Activated T-cell treated with anti-CD3 and anti-CD28 coated beads for 4 hours (primary cell): ENCODE results near the gene PHACTR1.

Experiments
- DNase-seq: peaks from one replicate; pipeline ENCODE4 v3.0.0-alpha.2; 2020

PHACTR1 gene

DNA sequence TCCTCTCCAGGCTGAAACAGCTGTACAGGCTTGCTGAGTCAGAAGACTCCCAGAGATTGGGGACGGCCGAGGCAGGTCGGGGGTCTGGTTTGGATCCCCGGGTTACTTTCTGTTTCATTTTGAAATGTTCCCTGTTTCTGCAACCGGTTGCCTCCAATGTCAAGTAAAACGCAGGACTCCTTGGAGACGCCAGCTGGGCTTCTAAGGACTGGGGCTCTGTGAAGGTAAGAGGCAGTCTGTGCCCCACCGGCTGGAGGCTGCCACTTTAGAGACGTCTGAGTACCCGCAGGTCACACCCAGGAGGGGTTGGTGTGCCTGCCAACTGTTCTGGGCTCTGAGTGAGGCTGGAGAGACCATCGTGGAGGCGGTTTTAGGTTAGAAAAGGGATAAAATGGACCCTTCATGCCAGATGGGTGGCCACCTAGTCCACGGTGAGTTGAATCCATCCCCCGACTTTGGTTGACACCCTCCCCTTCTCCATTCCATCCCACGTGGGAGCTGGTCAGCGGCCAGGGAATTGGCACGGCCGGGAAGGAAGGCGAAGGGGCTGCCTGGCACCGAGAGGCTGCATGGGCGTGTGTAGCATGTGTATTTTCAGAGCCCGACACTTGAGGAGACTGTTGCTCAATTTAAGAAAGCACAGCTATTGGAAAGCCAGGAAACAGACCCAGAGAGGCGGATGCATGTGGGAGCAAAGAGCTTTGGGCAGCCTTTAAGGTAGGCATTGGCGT, 240.9 kb downstream of the PHACTR1 start:
- no peak for DNase-seq

DNA sequence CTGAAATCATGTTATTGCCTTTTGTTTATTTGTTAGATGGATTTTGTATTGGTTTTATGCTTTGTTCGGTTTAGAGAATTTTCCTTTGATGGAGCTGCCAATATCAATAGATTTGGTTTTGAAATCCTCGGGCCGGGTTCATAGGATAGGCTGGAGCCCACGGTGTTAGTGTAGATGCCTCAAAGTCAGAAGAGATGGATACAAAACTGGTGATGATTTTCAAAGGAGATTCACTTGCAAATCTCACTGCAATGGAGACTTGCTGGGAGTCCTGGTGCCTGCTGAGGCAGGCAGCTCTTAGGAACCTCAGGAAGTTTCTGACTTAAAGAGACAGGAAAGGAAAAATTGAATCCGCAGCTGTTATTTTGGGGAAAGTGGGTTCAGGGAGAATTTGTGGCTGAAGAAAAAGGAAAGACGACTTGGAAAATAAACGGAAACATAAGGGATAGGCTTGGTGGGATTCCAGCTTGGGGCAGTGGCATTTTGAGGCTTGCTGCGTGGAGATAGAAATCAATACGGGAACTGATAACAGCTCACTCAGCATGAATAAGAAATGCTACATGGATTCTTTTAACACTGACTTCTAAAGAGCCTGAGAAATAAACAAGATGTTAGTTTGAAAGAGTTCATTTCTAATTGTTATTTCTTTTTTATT, 241.6 kb downstream of the PHACTR1 start:
- no peak for DNase-seq

DNA sequence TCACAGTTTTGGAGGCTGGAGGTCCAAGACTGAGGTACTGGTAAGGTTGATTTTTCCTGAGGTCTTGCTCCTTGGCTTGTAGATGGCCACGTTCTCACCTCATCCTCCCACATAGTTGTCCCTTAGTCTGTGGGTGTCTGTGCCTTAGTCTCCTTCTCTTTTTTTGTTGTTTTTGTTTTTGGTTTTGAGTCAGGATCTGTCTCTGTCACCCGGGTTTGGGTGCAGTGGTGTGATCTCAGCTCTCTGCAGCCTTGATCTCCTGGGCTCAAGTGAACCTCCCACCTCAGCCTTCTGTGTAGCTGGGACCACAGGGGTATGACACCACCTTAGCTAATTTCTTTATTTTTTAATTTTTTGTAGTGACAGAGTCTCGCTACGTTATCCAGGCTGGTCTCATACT, 245.2 kb downstream of the PHACTR1 start:
- DNase-seq, result no peak

GRCh38 chr6:12962529-12962928, 246.0 kb downstream of the PHACTR1 start:
- no peak for DNase-seq

DNA sequence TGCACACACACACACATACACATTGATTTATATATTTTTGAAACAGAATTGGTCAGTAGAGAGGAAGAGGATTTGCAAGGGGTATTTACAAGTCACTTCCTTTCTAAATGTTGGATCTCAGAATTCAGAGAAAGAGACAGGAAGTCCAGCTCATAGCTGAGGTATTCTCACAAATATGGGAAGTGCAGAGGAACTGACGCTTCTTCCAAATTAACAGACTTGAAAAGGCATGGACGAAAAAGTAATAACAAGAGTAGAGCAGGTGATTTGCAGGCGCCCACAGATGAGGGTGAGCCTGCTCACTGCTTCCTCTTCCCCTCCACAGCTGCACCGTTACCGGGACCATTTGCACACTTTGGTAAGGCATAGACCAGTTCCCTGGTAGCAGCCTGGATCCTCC, 246.4 kb downstream of the PHACTR1 start:
- DNase-seq, result no peak

- DNase-seq, result no peak
Observed at GRCh38 chr6:12963567-12963966, 247.0 kb downstream of the PHACTR1 start.

- DNase-seq, result no peak
Observed at GRCh38 chr6:12967686-12968085, 251.1 kb downstream of the PHACTR1 start.

GRCh38 chr6:12968290-12968689, 251.7 kb downstream of the PHACTR1 start:
- DNase-seq, result no peak

- DNase-seq, result no peak
Observed at GRCh38 chr6:12968839-12969558, 252.4 kb downstream of the PHACTR1 start.

DNA sequence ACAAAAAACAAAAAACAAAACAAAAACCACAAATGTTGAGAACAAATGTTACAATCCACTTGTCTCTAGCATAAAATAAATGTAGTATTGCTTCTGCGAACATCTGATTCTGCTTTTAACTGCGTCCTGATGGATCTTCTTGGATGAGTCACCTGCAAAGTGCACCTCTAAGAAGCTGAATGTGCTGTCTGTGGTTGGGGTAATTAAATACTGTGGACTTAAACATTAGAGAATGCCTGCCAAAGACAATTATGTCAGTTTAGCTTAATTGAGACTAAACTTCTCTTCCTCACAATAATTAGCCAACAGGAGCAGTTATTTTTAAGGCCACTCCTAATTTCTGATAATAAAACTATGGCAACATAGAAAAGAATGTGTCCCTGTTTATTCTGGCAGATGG, 253.4 kb downstream of the PHACTR1 start:
- DNase-seq, result no peak

DNA sequence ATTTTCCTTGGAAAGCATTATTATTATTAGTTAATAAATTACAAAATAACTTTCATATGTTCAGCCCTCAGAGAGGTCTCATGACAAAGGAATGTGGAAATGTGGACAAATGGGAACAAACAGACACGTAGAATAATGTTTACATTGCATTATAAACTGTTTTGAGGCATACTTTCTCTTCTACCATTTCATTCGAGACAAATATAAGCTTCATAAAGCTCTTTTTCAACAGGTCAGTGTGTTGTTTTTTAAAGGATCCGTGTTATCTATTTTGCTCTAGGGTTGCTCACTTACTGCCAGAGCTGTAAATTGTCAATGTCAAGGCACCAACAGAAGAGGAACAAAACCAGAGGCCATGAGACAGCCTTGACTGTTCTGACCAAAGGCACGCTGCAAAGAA, 256.8 kb downstream of the PHACTR1 start:
- DNase-seq, result no peak

- no peak for DNase-seq
Observed at GRCh38 chr6:12974551-12974950, 258.0 kb downstream of the PHACTR1 start.

- no peak for DNase-seq
Observed at GRCh38 chr6:12976366-12976765, 259.8 kb downstream of the PHACTR1 start.

DNA sequence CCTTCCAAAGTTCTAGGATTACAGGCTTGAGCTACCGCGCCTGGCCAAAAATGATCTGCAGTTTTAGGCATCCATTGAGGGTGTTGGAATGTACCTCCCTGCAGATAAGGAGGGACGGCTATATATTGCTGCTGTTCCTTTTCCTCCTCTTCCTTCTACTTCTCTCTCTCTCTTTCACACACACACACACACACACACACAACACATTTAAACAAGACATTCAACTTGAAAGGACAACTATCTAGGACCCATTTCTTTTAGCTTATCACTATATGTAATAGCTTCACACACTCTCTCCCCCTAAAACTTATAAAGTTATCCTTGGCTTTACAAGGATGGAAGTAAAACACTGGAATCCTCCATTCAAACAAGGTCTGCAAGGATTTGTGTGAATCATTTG, 260.6 kb downstream of the PHACTR1 start:
- no peak for DNase-seq

DNA sequence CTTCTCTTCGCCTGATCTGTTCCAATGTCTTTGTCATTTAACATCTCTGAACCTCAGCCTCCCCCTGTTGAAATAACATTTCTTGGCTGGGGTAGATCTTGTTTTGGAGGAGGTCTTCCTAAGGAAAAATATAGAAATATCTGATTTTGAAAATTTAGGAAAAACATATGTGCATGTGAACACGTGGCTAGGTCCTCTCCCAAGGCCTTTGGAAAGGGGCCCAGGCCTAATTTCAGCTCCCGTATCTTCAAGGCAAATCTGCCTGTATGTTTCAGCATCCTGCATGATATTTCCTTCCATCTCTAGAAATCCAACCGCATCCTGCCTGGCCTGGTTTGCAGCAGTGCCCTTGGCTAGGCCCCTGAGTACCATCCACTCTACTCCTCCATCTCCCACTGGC, 261.2 kb downstream of the PHACTR1 start:
- DNase-seq, result no peak

GRCh38 chr6:12980741-12981140, 264.2 kb downstream of the PHACTR1 start:
- no peak for DNase-seq

DNA sequence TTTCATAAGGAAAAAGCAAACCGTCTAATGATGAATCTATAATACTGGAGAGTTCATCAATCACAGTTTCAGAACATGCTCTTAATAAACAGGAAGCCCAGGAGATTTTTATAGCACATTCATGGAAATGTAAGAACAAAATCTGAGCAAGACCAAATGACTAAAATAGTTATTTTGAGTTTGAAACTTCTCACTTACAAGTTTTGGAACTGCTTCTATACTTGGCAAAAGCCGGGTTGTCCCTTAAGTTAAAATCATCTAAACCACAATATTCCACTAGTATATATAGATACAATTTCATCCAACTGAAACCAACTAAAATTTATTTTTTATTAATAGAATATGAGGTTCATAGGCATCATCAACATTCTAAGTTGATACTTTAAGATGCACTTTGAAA, 268.2 kb downstream of the PHACTR1 start:
- DNase-seq, result no peak

- no peak for DNase-seq
Observed at GRCh38 chr6:12987783-12988182, 271.2 kb downstream of the PHACTR1 start.

GRCh38 chr6:12990162-12990561, 273.6 kb downstream of the PHACTR1 start:
- no peak for DNase-seq

GRCh38 chr6:12991435-12991834, 274.9 kb downstream of the PHACTR1 start:
- DNase-seq, result no peak

DNA sequence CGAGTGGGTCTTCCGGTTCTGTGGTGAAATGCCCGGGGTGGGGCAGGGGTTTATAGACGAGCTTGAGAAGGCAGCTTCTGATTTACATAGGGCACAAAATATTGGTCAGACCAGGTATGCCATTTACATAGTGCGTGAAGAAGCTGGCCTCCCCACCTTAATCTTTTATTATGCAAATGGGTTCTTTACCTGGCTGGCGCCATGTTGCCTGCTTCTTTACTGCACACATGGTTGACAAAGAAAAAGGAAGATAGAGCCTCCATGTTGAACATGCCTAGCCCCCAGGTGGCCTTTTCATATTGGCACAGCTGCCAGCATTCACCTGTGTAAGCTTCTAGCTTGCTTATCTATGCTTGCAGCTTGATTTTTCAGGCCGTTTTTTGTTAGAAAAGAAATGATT, 276.2 kb downstream of the PHACTR1 start:
- no peak for DNase-seq

GRCh38 chr6:12993283-12993898, 276.8 kb downstream of the PHACTR1 start:
- DNase-seq, result no peak

GRCh38 chr6:12995419-12995818, 278.9 kb downstream of the PHACTR1 start:
- no peak for DNase-seq

- no peak for DNase-seq
Observed at GRCh38 chr6:13000537-13000936, 284.0 kb downstream of the PHACTR1 start.
